Epidermal melanocyte (primary cell): Measurements from ENCODE around the gene SCYL3.

Experiments used
- DNase-seq: peaks from one replicate; pipeline ENCODE4 v3.0.0; 2011; ENCODE audit warnings: low spot score; ENCODE audit not compliant: insufficient read length

Gene SCYL3

DNA sequence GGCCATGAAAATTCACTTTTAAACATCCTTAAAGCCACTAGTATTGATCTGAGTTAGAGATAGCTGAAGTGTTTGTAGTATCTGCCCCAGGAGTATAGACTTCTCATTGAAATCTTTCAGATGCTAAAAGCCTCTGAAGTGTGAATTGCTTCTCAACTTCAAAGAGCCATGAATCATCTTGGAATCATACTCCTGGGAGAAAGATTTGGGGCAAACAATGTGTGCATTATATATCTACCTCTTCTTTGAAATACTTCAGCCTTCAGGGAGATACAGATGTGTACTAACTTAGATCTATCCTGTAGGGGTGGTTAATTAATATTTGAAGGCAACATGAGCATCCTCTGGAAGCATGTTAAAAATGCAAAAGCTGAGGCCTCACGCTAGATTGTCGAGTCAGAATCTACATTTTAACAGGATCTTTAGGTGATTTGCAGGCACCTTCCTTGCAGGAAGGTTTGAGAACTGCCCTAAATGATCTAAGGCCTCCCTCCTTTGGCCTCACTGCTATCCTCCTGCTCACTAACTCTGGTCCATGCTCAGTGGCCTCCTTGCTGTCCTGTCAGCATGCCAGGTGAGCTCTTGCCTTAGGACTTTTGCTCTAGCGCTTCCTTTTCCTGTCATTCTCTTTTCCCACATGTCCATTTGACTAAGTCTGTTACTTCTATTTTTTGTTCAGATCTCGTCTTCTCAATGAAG lies 6.0 kb upstream of the SCYL3 start:
- DNase-seq: no peak

DNA sequence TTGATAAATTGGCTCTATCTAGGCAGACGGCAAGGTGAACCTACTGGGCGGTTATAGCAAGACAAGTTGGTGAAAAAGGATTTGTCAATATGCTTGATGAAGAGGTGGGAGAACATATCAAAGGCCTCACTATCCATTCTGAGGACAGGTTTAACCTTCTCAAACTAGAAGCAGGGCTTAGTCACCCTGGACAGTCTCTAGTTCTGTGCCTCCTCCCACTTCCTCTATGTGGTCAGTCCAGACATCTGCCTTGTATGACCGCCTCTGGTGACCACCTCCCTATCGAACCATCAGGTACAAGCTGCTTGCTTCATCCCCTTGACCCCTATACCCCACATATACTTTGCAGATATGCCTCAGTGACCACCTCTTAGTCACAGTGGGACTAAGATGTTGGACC lies 2.3 kb upstream of the SCYL3 start:
- no peak for DNase-seq

DNA sequence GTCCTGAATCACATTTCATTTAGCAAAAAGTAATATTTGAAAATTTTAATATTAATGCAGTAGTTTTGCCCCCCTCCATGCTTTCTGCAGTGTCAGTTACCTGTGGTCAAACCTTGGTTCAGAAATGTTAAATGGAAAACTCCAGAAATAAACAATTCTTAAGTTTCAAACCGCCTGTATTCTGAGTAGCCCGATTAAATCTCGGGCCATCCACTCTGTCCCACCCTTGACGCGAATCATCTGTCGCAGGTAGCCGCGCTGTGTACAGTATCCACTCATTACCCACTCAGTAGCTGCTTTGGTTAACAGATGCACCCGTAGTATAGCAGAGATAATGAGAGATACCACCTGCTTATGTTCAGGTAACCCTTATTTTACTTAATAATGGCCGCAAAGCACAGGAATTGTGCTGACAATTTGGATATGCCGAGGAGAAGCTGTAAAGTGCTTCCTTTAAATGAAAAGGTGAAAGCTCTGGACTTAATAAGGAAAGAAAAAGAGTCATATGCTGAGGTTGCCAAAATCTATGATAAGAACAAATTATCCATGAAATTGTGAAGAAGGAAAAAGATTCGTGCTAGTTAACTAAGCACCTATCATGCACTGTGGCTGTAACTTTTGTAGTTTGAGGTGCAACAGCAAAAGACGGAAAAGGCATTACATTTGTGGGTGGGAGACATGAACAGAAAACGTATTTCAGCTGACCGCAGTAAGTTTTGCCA lies 889 bp upstream of the SCYL3 start:
- no peak for DNase-seq

DNA sequence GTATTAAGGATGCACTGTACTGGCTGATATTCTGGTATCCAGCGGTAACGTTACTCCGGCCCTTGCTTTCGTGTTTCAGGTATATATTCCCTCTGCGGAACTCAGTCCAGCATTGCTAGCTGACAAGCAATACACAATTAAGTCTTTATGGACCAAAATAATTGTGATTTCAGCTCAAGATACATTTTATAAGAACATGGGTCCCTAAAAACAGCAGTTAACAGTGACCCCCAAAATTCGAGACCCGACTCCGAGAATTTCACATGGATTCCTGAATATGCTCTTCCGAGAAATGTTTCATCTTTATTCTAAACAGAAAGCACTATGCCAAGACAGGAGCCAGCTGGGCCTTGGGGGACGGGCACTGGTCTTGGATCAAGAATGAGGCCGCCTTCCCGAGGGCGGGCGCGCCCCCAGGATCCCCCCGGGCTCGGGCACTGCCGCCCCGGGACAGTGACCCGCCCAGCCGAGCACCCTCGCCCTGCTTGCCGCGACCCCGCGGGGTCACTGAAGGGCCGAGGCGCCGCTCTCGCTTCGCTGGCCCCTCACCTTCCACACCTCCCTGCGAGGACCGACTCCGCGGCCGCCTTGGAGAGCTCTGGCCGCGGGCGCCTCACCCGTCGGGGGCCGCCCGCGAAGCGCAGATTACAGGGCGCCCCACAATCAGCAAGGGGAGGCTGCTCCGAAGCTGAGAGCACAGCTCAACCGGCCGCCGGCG lies 610 bp downstream of the SCYL3 start:
- DNase-seq: no peak

DNA sequence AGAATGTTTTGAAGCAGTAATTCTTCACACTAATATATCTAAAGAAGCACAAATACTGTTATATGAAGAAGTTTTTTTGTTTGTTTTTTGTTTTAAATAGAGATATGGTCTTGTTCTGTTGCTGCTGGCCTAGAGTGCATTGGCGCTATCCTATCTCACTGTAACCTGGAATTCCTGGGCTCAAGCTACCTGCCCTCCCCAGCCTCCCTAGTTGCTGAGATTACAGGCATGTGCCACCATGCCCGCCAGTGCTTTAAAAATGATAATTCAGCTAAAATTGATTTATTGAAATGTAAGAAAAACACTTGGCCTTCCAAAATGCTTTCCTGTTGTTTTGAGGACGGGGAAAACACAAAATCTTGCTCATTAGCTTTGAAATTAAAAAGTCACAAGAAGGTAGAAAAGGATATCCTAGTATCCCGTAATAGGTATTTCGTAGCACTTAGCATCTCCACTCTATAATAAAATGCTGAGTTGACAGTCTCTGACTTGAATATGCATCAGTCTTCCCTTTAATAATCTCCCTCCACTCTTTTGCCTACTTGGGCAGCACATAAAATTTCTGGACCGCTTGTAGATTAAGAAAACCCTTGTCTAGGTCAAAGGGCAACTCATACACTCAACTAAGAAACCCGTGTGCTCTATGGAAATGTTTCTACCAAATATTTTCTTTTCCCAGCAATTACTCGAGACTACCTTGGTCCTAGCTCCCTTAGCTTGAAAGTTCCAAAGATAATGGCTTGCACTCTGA lies 1.3 kb downstream of the SCYL3 start:
- no peak for DNase-seq

GRCh38 chr1:169891539-169891885 lies 2.2 kb downstream of the SCYL3 start:
- no peak for DNase-seq

- no peak for DNase-seq
Measured at GRCh38 chr1:169890761-169891538, 2.7 kb downstream of the SCYL3 start.

DNA sequence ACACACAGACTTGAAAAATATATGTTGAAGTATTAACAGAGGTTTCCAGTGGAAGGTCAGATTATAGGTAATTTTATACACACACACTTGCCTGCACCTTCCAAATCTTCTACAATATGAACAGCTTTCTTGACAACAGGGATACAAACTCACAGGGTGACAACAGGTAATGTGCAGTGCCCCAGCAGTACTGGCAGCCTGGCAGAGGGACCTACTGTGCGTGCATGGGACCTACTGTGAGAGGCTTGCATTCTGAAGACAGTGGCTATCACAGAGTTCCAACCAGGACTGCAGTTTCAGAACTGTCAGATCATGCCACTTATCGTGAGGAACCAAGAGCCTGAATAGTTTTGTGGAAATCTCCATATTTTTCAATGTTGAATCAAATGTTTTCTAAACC lies 3.8 kb downstream of the SCYL3 start:
- DNase-seq: no peak

DNA sequence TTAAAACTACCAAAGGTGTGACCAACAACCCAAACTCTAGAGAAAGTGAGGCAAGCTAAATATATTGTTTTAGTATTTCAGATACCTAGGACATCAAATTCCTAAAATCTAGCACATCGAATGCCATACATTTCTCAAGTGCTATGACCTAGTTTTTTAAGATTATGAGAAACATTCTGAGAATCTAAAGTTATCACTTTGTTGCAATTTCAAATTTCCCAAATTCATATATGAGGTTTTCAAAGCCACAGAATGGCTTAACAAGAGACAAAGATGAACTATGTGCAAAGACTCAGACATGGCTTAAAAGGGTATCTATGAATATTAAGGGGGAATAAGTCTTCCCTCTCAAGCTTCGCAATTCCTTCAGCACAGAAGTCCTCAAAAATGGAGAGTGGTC lies 6.8 kb downstream of the SCYL3 start:
- no peak for DNase-seq

GRCh38 chr1:169886422-169886821 lies 7.3 kb downstream of the SCYL3 start:
- DNase-seq: no peak

- DNase-seq: no peak
Measured at GRCh38 chr1:169885207-169885606, 8.5 kb downstream of the SCYL3 start.

GRCh38 chr1:169884634-169885033 lies 9.1 kb downstream of the SCYL3 start:
- no peak for DNase-seq

DNA sequence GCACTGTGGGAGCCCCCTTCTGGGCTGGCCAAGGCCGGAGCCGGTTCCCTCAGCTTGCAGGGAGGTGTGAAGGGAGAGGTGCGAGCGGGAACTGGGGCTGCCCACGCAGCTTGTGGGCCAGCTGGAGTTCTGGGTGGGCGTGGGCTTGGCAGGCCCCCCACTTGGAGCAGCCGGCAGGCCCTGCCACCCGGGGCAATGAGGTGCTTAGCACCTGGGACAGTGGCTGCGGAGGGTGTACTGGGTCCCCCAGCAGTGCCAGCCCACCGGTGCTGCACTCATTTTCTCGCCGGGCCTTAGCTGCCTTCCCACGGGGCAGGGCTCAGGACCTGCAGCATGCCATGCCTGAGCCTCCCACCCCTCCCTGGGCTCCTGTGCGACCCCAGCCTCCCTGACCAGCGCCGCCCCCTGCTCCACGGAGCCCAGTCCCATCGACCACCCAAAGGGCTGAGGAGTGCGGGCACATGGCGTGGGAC lies 11.6 kb downstream of the SCYL3 start:
- DNase-seq: no peak

DNA sequence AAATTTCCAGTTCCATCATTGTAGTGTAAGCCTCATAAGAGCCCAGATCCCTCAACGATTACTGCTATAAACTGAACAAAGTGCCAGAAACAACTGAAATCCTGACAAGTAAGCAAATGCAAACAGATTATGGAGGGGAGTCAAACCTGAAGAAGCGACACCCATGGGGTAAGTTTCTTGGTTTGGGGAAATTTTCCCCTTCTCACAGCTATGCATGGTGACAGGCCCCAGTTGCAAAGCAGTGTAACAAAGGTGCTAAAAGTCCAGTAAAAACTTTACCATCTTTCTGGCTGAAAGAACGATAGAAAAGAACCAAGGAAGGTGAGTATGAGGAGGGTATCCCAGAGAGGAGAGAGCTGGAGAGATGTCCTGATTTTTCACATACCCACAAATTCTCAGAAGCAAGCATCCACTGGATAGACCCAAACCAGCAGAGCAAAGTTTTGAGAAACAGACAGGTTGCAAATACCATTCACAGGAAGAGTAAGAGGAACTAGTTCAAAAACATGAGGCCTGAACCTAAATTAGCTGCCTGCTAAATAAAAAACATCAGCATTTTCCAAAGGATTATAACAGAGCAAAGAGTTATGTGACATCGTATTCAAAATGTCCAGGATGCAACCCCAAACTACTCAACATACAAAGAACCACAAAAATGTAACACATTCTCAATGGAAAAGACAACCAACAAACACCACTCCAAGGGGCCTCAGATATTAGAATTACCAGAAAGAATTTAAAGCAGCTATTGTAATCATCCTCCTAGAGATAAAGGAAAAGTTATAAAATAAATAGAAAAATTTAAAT lies 14.5 kb downstream of the SCYL3 start:
- DNase-seq: no peak

- no peak for DNase-seq
Measured at GRCh38 chr1:169878498-169878897, 15.2 kb downstream of the SCYL3 start.

DNA sequence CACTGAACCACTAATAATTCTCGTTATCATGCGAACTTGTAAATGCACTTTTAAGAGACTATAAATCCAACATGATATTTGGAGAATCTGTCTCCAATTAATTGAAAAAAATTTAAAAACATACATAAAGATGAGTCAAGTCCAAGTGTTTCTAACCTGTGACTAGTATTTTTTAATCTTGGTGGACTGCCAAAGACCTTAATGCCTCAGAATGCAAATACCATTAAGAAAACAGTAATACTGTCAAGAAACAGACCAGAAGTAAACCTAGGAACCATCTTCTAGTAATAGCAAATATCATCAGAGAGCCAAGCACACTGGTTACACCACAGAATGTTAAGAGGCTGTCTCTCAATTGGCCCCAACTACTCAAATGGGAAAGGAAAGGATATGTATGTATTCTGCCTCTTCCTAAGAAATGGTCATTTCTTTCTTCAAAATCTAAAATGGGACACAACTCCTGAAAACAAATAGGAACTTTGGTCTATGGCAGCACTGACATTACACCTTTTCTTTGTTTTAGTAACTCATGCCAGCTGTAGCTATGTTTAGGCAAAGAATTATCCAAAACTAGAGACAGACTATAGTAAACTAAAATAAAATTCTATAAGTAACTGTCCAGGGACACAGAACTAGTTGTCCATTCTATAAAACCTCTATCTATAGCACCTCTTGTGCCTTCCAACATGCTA lies 15.8 kb downstream of the SCYL3 start:
- DNase-seq: no peak

DNA sequence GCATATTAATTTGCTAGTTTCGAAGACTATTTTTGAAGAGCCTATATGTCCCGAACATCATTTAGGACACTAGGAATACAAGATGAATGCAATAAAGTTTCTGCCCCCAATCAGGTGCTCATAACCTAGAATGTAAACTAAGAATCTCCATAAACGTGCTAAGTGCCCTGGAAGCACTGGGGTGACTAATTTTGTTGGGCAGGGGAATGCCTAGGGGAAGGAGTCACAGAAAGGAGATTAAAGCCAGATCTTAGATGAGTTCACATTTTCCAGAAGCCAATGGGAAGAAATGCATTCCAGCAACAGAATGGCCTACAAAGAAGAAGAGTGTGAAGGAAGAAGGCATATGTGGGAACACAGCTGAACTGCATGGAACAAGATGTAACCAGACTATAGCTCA lies 19.5 kb downstream of the SCYL3 start:
- DNase-seq: peak; percentile 30

- DNase-seq: no peak
Measured at GRCh38 chr1:169873582-169874199, 20.0 kb downstream of the SCYL3 start.

DNA sequence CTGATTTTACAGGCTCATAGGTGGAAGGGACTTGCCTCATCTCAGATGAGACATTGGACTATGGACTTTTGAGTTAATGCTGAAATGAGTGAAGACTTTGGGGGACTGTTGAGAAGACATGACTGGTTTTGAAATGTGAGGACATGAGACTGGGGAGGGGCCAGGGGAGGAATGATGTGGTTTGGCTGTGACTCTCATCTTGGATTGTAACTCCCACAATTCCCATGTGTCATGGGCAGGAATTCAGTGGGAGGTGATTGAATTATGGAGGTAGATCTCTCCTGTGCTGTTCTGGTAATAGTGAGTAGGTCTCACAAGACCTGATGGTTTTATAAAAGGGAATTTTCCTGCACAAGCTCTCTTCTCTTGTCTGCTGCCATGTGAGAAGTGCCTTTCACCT lies 20.8 kb downstream of the SCYL3 start:
- no peak for DNase-seq
